G401 (cell line): ENCODE measurements around the gene FCN3. TPM values are rescaled to one million over a fixed set of nuclear protein-coding genes. Genes with fewer than 3 reads are reported as not detected.
"Not testable (repeated sequence)": the region's sequence is repeated elsewhere in the genome, so short reads cannot be mapped to it uniquely, and the experiment has no call there.

Experiments used
- DNase-seq: peaks from one replicate; pipeline ENCODE4 v3.0.0-alpha.2; 2015; ENCODE audit warnings: low spot score
- in situ Hi-C: cut with HindIII; loops from 2 replicates; pipeline ENCODE4 v1.10.0; 2016; ENCODE audit warnings: low sequenced_read_pairs, mixed read lengths
- total RNA-seq: library from RNA; depleted of rRNA; stranded (reverse); fragments of >200 nt; shearing (Covaris generic); gene quantifications from 2 replicates; pipeline ENCODE4 v1.2.3, GENCODE V29; 2014; rRNA removed

Gene FCN3
- total RNA-seq = not detected in 2 replicates

DNA sequence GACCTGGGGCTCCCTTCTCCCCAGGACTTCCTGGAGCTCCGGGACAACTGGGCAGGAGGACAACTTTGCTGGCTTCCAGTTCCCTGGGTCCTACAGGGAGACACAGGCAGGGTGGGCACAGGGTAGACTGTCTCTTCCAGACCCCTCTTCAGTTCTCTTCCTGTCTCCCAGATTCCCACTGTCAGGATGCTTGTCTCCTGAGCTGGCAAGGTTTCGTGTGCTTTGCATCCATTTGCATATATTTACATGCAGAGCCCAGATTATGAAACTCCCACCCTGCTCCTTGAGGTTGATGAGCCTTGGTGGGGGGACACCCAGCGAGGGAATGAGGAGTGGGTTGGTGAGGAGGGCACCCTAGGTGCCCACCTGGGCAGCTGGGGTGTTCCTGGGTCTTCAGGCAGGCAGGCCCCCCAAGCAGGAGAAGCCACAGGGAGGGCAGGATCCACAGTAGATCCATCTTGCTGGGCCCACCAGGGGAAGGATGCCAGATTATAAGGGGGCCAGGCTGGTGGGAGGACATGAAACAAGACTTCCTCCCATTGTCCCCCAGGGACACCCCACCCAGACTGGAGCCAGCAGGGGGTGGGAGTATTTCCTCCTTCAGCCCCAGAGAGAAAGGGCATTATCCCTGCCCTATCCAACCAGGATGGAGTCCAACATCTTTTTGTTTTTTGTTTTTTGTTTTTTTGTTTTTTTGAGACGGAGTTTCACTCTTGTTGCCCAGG lies at the start of gene FCN3:
TSS of gene FCN3 (minus strand) at position 463 of the 725 bp plus-strand sequence. CDS start at position 457, 6 bp downstream.
- in situ Hi-C loops = no loop called here
- no peak for DNase-seq

DNA sequence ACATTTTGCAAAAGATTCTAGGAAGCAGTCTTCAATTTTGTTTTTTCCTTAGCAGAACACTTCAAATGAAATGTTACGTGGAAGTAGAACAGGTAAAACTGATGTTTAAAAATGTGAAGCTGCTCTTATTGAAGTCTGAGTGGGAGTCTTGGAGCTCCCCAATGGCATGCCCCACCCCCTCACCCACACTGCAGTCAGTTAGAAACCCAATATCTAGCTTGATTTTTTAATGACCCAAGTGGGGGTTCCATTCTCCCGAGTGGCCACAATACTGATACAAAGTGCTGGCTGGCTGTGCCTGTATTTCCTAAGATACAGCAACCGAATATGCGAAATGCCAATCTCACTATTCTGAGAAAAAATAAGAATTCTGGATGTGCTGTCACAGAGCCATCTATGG lies 49.1 kb upstream of the FCN3 start:
- in situ Hi-C loops = loop anchor here (25.0 kb wide), 1 partner anchor 164 kb away; no protein-coding TSS in a partner anchor
- no peak for DNase-seq

DNA sequence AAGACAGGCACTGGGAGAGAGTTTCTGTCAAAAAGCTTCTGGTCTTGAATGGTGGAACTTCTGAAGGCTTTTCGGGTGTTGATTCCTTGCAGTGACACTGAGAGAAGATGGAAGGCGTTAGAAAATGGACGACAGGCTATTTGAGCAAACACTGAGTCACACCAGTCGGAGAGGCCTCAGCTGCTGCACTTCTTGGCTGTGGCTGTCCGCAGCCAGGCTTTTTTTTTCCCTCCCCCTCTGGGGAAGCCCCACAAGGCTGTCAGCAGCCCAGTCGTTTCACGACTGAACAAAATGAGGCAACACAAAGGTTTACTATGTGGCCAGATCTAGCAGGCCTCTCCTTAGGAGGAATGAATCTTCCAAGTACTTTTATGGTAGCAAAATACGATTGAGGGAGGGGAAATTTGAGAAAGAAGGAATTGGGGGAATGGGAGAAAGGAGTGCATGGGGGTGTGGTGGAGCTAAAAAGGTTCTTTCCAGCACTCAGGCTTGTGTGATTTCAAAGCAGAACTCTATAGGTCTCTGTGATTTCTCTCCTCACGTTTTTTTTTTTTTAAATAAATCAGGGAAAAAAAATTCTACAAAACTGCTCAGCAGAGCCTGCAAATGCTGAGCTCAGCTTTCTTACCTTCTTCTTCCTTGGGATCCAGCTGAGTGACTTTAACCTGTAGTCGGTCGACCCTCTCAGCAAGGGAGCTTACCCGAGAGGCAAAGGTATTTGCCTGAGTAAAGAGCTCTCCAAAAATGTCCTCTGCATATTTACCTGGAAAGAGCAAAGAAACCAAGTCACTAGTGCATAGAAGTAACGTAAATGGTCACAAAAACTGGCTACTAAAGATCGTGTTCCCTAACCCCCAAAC lies 43.9 kb upstream of the FCN3 start:
- DNase-seq = no peak
- in situ Hi-C loops = loop anchor here (25.0 kb wide), 1 partner anchor 169 kb away; no protein-coding TSS in a partner anchor

DNA sequence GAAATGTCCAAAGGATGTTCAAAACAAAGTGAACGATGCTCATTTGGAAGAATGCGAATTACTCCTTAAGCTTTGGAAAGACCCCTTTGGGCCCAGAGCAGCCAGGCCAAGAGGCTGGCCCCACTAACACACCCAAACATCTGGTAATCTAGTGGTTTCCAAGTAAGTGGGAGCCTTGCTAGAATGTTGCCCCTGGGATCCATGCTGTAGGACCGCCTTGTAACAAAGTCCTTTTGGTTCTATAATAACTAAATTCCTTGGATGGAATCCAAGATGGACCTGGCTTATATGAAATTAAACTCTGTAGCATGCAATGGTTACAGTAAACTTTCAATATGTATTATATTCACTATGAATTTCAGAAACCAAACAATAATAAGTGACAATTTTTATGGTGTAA lies 43.1 kb upstream of the FCN3 start:
- in situ Hi-C loops = loop anchor here (25.0 kb wide), 1 partner anchor 170 kb away; no protein-coding TSS in a partner anchor
- no peak for DNase-seq

DNA sequence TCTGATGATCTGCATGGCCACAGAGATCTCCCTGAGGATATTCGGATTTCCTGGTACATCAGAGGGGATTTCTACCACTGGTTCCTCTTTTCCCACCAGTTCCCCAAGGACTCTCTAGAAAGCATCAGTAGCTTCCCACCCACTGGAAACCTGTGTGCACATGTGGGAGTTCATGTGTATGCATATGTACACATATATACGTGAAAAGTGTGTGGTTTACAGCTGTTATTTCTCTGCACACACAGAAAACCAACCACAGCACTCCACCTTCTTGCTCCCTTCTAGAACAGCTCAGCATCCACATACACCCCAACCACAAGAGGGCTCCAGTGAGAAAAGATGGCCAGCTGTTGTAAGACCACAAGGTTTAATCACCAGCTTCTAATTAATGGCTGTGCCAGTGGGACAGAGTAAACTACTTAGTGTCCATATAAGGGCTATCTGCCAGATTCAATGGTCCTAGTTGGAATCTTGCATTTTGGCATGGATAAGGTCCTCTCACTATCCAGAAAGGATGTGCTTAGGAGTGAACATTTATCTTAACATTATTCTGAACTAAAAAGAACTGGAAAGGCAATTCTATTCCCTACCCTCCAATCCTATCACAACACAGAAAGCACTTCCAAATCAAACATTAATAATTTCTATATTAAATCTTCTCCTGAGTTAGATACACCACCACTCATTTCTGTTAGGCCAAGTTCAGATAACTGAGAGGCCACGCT lies 41.9 kb upstream of the FCN3 start:
- peak; percentile 55 for DNase-seq
- in situ Hi-C loops = loop anchor here (25.0 kb wide), 1 partner anchor 171 kb away; no protein-coding TSS in a partner anchor

DNA sequence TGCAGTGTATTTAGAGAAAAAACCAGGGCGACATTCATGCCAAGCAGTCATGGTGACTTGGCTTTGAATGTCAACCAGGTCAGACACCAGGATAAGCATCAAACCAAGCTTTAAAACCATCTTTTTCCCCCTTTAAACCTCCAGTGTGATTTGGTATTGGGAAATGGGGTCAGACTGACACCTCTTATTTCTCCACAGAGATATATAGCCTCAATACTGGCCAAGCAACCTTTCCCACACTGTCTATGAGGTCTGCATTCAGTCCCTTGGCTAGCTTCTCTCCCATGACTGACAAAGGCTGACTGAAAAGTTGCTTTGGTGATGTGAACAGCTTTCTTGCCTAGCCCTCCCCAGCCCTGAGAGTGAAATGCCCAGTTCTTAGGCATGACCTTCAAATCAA lies 39.5 kb upstream of the FCN3 start:
- no peak for DNase-seq
- in situ Hi-C loops = loop anchor here (25.0 kb wide), 1 partner anchor 173 kb away; no protein-coding TSS in a partner anchor

DNA sequence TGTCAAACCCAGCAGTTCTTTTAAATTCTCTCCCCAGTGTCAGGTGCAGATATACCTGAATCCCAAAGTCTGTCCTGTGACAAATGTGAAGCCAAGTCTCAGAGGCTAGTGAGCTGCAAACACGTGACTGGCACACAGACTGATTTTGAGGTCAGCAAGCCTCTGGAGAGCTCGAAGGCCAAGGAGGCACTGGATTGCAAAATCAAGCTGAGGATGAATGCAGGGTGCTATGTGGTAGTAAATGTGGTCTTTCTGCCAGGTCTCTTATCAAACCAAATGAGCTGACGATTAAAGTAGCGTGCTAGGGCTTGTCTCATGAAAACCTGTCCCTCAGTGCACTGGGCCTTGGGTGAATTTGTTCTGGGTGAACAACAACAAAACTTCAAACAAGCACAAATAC lies 38.4 kb upstream of the FCN3 start:
- in situ Hi-C loops = loop anchor here (25.0 kb wide), 1 partner anchor 174 kb away; no protein-coding TSS in a partner anchor
- DNase-seq = no peak

DNA sequence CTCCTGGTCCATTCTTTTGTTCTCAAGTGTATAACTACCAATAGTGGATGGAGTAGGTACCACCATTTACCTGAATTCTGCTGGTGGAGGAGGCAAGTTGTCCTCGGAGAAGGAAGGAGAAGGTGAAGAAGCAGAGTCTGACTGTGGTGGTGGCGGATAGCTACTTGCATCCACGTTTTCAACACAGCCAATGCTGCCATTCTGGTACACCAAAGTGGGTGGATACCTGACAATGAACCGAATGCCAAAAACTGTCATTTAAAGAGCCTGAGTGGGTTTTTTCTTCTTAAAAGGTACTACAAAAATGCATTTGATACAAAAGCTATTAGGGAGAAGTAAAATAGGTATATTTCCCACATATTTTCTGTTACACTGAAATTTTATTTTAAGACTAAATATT lies 37.9 kb upstream of the FCN3 start:
- in situ Hi-C loops = loop anchor here (25.0 kb wide), 1 partner anchor 175 kb away; no protein-coding TSS in a partner anchor
- no peak for DNase-seq

DNA sequence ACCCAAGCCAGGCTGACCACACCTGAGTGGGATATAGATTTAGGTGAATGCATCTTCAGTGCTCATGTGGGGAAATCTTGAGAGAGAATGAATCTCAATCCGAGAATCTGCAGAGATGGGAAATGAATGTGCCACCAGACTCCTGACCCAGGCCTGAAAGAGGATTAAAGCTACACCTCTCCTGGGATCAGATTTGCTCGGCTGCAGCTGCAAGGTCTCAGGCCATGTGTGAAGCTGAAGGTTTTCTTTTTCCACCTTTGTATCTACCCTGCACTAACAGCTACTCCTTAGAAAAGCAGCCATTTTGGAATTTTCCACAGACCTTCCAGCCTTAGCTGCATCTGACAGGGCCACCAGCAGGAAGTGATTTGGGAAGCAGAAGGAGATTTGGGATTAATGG lies 36.1 kb upstream of the FCN3 start:
- DNase-seq = no peak
- in situ Hi-C loops = loop anchor here (25.0 kb wide), 1 partner anchor 177 kb away; no protein-coding TSS in a partner anchor

DNA sequence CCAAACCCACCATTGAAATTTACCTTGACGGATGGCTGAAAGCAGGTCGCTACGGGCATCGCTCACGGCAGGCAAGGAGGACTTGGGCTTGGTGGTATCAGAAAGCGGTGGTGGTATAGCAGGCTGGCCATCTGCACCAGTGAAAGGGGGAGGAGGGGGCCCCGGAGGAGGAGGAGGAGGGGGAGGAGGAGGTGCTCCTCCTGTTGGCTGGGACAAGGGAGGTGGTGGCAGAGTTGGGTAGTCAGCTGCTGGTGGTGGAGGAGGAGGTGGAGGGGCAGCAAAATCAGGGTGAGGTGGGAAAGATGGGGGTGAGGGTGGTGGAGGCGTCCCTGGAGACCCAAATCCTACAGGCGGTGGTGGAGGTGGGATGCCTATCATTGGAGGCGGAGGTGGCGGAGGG lies 35.0 kb upstream of the FCN3 start:
- in situ Hi-C loops = loop anchor here (25.0 kb wide), 1 partner anchor 178 kb away; no protein-coding TSS in a partner anchor

DNA sequence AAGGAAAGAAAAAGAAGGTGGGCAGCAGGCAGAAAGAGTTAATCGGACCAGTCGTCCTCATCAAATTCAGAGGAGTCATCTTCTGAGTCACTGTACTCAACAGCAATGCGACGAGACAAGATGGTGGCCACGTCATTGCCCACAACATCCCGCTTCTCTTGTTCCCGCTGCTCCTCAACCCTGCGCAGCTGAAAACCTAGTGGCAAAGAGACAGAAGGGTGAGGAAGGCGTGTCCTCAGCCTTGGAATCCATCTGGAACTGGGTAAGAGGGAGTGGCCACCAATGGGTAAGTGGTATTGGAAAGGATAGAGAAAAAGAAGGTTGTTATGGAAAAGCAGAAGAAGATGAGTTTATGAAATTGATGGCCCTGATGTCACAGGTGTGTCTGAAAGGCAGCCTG lies 33.5 kb upstream of the FCN3 start:
- no peak for DNase-seq
- in situ Hi-C loops = loop anchor here (25.0 kb wide), 1 partner anchor 179 kb away; no protein-coding TSS in a partner anchor

More for the DNA sequence above, 35.0 kb upstream of the FCN3 start:
- no peak for DNase-seq

DNA sequence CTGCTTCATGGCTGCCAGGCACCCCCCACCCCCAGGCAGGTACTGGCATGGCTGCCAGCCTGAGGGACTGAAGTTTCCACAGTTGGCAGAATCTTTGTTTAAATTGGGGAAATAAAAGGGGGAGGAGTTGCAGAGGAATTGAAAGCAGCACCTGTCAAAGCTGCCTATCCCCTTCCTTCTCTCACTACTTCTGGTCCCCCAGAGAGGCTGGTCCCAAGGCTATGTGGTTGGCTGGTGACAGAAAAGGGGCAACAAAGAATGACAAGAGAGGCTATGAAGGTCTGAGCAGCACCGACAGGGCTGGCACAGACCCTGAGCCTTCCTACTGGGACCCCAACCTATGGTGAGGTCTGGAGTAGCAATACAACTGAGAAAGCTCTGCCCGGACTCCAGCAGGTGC lies 32.2 kb upstream of the FCN3 start:
- in situ Hi-C loops = loop anchor here (25.0 kb wide), 1 partner anchor 181 kb away; no protein-coding TSS in a partner anchor
- not testable (repeated sequence) for DNase-seq

DNA sequence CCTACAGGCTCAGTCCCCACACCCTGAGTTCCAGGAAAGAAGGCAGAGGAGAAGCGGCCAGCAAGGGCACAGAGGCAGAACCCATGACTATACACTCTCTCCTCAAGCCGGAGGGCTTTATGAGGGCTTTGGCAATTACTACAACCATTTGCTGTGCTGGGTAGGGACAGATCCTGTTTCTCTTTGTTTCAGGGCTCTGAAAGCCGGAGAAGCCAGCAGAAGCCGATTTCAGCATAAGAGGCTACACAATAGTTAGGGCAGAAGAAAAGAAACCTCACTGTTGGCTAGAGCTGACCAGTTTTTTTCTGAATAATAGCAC lies 31.7 kb upstream of the FCN3 start:
- no peak for DNase-seq
- in situ Hi-C loops = loop anchor here (25.0 kb wide), 1 partner anchor 181 kb away; no protein-coding TSS in a partner anchor

DNA sequence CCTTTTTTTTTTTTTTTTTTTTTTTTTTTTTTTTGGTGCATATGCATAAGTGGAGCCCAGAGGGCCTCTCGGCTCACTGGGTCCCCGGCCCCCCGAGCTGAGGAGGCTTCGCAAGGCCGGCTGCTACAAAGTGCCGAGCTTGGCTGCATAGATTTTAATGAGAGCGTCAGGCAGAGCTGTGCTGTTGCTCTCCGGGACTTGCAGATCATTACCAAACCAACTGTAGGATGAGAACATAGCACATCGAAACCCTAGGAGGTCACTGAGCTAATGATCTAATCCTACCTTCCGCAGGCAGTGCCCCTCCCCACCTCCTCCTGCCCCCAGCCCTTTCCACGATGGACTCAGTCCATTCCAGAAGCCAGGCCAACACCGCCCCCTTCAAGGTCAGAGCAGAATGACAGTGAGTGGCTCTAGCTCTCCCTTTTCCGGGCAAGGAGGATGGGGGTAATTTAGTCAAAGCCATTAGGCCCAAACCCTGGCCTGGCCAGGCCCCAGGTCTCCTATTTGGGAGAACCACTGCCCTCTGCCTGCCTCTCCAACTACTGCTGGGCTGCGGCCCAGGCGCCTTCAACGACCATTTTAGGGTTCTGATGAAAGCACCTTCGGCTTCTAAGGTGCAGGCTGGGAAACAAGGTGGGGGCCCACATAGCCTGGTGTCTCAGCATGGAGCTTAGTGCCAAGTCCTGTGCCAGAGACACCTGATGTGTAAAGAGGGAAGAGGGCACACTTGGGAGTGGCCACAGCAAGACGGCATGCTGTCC lies 31.2 kb upstream of the FCN3 start:
- in situ Hi-C loops = loop anchor here (25.0 kb wide), 1 partner anchor 182 kb away; no protein-coding TSS in a partner anchor
- DNase-seq = not testable (repeated sequence)

DNA sequence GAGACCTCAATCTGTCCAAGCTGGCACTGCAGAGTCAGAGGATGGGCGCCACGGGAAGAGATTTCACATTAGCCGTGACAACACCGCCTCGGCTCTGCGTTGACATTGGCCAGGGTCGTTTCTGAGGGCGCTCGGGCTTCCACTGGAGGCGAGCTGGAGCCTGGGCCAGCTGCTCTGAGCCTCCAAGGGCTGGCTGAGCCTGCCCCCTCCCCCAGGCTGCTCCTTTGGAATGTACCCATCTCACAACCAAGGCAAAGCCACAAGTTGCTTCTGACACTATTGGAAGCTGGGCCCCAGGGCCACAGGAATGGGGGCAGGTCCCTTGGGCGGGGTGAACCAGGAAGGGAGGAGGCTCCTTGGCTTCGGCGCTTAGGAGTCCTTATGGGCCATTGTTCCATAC lies 30.4 kb upstream of the FCN3 start:
- DNase-seq = no peak
- in situ Hi-C loops = loop anchor here (25.0 kb wide), 1 partner anchor 182 kb away; no protein-coding TSS in a partner anchor

DNA sequence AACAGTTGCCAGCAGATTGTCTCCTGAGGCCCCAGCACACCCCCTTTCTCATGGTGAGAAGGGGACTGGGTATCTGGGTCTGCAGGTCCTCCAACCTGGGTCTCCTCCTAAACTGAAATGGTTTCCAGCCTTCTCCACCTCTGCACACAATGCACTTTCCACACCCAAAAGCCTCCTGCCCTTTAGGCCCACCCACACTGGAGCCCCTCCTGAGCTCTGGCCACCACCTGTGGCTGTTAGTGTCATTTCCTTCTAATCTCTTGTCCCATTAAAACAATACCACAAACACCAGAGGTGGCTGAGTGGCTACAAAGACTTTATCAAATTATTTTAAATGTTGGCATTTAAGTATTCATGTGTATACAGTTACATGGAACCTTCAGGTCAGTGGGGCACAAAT lies 29.3 kb upstream of the FCN3 start:
- in situ Hi-C loops = loop anchor here (25.0 kb wide), 1 partner anchor 183 kb away; no protein-coding TSS in a partner anchor
- no peak for DNase-seq

DNA sequence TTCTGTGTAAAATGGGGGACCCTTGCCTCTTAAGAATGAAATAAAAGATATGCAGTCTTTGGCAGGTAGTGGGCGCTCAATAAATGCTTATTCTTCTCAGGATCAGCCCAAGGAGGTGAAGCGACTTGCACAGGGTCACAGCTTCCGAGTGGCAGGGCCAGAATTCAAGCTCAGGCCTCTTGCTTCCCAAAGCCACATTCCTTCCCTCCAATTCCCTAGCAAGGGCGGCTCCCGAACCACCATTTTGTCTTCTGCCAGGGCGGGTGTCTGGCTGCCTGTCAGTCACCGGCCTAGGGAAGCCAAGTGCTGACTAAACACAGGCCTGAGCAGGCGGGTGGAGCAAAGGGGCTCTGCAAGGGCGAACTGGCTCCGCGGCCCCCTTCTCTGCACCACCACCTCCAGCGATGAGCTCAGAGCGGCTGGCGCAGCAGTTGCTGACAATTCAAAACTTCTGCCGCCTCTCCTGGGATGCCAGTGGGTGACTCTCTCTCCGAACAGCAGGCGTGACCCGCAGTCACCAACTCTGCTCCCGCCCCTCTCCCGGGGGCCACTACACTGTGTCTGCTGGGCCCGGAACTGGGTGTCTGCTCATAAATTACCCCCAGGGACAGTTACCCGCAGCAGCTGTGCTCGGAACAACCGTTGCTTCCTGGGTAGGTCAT lies 28.6 kb upstream of the FCN3 start:
- DNase-seq = no peak
- in situ Hi-C loops = loop anchor here (25.0 kb wide), 1 partner anchor 184 kb away; no protein-coding TSS in a partner anchor
